CD14-positive monocyte (primary cell): ENCODE results near the gene SLC66A2. TPM values are rescaled to one million over a fixed set of nuclear protein-coding genes. Genes with fewer than 3 reads are reported as not detected.

Source experiments
- DNase-seq, 3 donors: peaks; one replicate each; pipeline ENCODE4 v3.0.0-alpha.2; 2011 to 2022
- H2AFZ ChIP-seq: 2 replicates; pipeline ENCODE4 v1.6.0; 2012; ENCODE audit warnings: mild to moderate bottlenecking, low read depth, low read length, inconsistent platforms; ENCODE audit not compliant: insufficient read depth, poor library complexity, severe bottlenecking
- H3K27ac ChIP-seq, 2 donors: 1 replicate in 1 of 2; 2 replicates in 1 of 2; pipeline ENCODE4 v1.5.1; 2012 to 2013; ENCODE audit warnings: low read length in 2 of 2, control low read depth in 1 of 2, inconsistent platforms in 1 of 2, low read depth in 1 of 2, mild to moderate bottlenecking in 1 of 2
- H3K27me3 ChIP-seq, 2 donors: one replicate each; pipeline versions ENCODE4 v1.6.0 to v1.6.1; 2011 to 2013; ENCODE audit warnings: low read length in 2 of 2; ENCODE audit not compliant: control insufficient read depth in 2 of 2, insufficient read depth in 2 of 2
- H3K36me3 ChIP-seq, 2 donors: replicated peaks in 1 of 2; 1 replicate in 1 of 2; 2 replicates in 1 of 2; pipeline versions ENCODE4 v1.5.1 to v1.6.1; 2012 to 2013; ENCODE audit warnings: low read length in 2 of 2, control low read depth in 1 of 2, inconsistent platforms in 1 of 2, mild to moderate bottlenecking in 1 of 2; ENCODE audit not compliant: insufficient read depth in 2 of 2, control insufficient read depth in 1 of 2
- H3K4me1 ChIP-seq, 2 donors: 1 replicate in 1 of 2; 2 replicates in 1 of 2; pipeline versions ENCODE4 v1.5.1 to v1.6.1; 2012 to 2013; ENCODE audit warnings: low read length in 2 of 2, control low read depth in 1 of 2, inconsistent platforms in 1 of 2, mild to moderate bottlenecking in 1 of 2, moderate library complexity in 1 of 2; ENCODE audit not compliant: insufficient read depth in 2 of 2, control insufficient read depth in 1 of 2
- H3K4me2 ChIP-seq: replicated peaks from 2 replicates; pipeline ENCODE3; 2012; ENCODE audit warnings: low read length, moderate library complexity, mild to moderate bottlenecking; ENCODE audit not compliant: poor library complexity, severe bottlenecking; ENCODE audit errors: extremely low read depth
- H3K4me3 ChIP-seq, 3 experiments: fragments of 200-600 bp in 1 of 3; sonication (generic) in 1 of 3; replicated peaks in 1 of 3; 1 replicate in 2 of 3; 2 replicates in 1 of 3; pipeline ENCODE4 v1.5.1; 2011 to 2013; ENCODE audit warnings: low read length in 3 of 3, mild to moderate bottlenecking in 3 of 3, control low read depth in 2 of 3, low read depth in 2 of 3, inconsistent platforms in 1 of 3, moderate library complexity in 1 of 3
- H3K79me2 ChIP-seq: 2 replicates; pipeline ENCODE4 v1.6.0; 2012; ENCODE audit warnings: mild to moderate bottlenecking, control low read depth, inconsistent platforms, low read length, moderate library complexity; ENCODE audit not compliant: insufficient read depth
- H3K9ac ChIP-seq: 2 replicates; pipeline ENCODE4 v1.6.0; 2017; ENCODE audit warnings: low read length, mild to moderate bottlenecking; ENCODE audit not compliant: insufficient read depth, poor library complexity, severe bottlenecking
- H3K9me3 ChIP-seq, 2 donors: replicated peaks in 1 of 2; 1 replicate in 1 of 2; 2 replicates in 1 of 2; pipeline versions ENCODE4 v1.5.1 to v1.6.1; 2012 to 2013; ENCODE audit warnings: low read length in 2 of 2, control low read depth in 1 of 2; ENCODE audit not compliant: control insufficient read depth in 1 of 2, insufficient read depth in 1 of 2
- H4K20me1 ChIP-seq: 2 replicates; pipeline ENCODE4 v1.6.0; 2012; ENCODE audit warnings: mild to moderate bottlenecking, low read length, control low read depth, moderate library complexity; ENCODE audit not compliant: insufficient read depth
- H3K27ac Mint-ChIP-seq, 7 donors: one replicate each; pipeline ENCODE4 v1.8.0; 2020; ENCODE audit warnings: mild to moderate bottlenecking in 7 of 7, mixed read lengths in 7 of 7, moderate library complexity in 6 of 7, inconsistent platforms in 2 of 7
- H3K27me3 Mint-ChIP-seq, 3 donors: one replicate each; pipeline ENCODE4 v1.8.0; 2021 to 2022; ENCODE audit warnings: low read depth in 3 of 3, mild to moderate bottlenecking in 3 of 3, mixed read lengths in 3 of 3, moderate library complexity in 3 of 3, inconsistent platforms in 1 of 3
- H3K36me3 Mint-ChIP-seq, 2 donors: one replicate each; pipeline ENCODE4 v1.8.0; 2020; ENCODE audit warnings: mixed read lengths in 2 of 2, inconsistent platforms in 1 of 2, mild to moderate bottlenecking in 1 of 2
- H3K4me1 Mint-ChIP-seq: one replicate; pipeline ENCODE4 v1.8.0; 2020; ENCODE audit warnings: mild to moderate bottlenecking, mixed read lengths
- H3K4me3 Mint-ChIP-seq, 2 donors: one replicate each; pipeline ENCODE4 v1.8.0; 2020; ENCODE audit warnings: mild to moderate bottlenecking in 2 of 2, mixed read lengths in 2 of 2, moderate library complexity in 1 of 2
- H3K9me3 Mint-ChIP-seq, 7 donors: one replicate each; pipeline ENCODE4 v1.8.0; 2020 to 2022; ENCODE audit warnings: mixed read lengths in 7 of 7, mild to moderate bottlenecking in 6 of 7, moderate library complexity in 6 of 7, inconsistent platforms in 2 of 7
- CTCF ChIP-seq: fragments of 200-600 bp; IDR thresholded peaks from one replicate; pipeline ENCODE4 v1.8.0; 2022; ENCODE audit warnings: antibody characterized with exemption, mild to moderate bottlenecking
- WGBS: methylation state at CpG from one replicate; pipeline ENCODE4 v1.1.5; 2013; ENCODE audit warnings: missing lambda C conversion rate; ENCODE audit not compliant: insufficient coverage; 5-methylcytosine and 5-hydroxymethylcytosine counted together
- intact Hi-C, 2 donors: fragments of 100-400 bp; cut with micrococcal nuclease; formaldehyde crosslinking; loops; one replicate each; pipeline versions ENCODE4 v1.15.0 to v1.15.1; 2023
- polyA plus RNA-seq, 3 donors: library from polyadenylated mRNA; depleted of rRNA in 1 of 3; unstranded in 2 of 3; stranded (reverse) in 1 of 3; fragments of 300-500 nt in 2 of 3; fragments of >200 nt in 1 of 3; fragmentation: Illumina TruSeq in 2 of 3; gene quantifications; 1 replicate in 2 of 3; 2 replicates in 1 of 3; pipeline ENCODE4 v1.2.3, GENCODE V29; 2012 to 2021

Gene SLC66A2
- polyA plus RNA-seq, 3 donors = 26.8 to 42.6 (median 33.8) TPM

GRCh38 chr18:79898952-79899608 lies 52.4 kb downstream of the SLC66A2 start:
- Mint-ChIP-seq H3K9me3 (peaks cover 75 to 94% (median 85%) of the 10 kb centered on the region in 7 donors), H3K4me3 (no peak overlapping the region), H3K27me3 (peaks cover 0 to 7% (median 5%) of the 10 kb centered on the region in 3 donors), H3K4me1 (no peaks in the 10 kb centered on the region), H3K27ac (no peak overlapping the region), H3K36me3 (peaks cover 21 to 26% of the 10 kb centered on the region in 2 donors)
- 81% methylated on average over 70 of the region's 70 CpGs for WGBS
- Histone ChIP-seq H3K27ac (no peak overlapping the region), H3K4me1 (no peaks in the 10 kb centered on the region), H3K79me2 (no peaks in the 10 kb centered on the region), H3K9me3 (peaks cover 76 to 99% of the 10 kb centered on the region in 2 donors), H2AFZ (no peak overlapping the region), H4K20me1 (no peaks in the 10 kb centered on the region), H3K36me3 (peaks cover 18 to 22% of the 10 kb centered on the region in 2 donors), H3K27me3 (no peaks in the 10 kb centered on the region), H3K4me3 (no peak overlapping the region), H3K9ac (no peak overlapping the region), H3K4me2 (no peak overlapping the region)
- DNase-seq = no peak
- TF ChIP-seq CTCF = no peak
- intact Hi-C loops = loop anchor here in 1 of 2 donors (10.0 kb wide), 1 partner anchor 46 kb away; no protein-coding TSS in a partner anchor

- H3K9ac ChIP-seq = no peak overlapping the region
- no peaks in the 10 kb centered on the region for H3K79me2 ChIP-seq
- H3K4me1 ChIP-seq = no peaks in the 10 kb centered on the region
- no peak for TF ChIP-seq CTCF
- Mint-ChIP-seq H3K4me3 (no peak overlapping the region), H3K27ac (no peak overlapping the region), H3K27me3 (peaks cover 0 to 7% (median 5%) of the 10 kb centered on the region in 3 donors), H3K4me1 (no peaks in the 10 kb centered on the region), H3K36me3 (peaks cover 14 to 17% of the 10 kb centered on the region in 2 donors), H3K9me3 (peaks cover 79 to 94% (median 86%) of the 10 kb centered on the region in 7 donors)
- H3K9me3 ChIP-seq = peaks cover 66 to 100% of the 10 kb centered on the region in 2 donors
- no peaks in the 10 kb centered on the region for H3K27me3 ChIP-seq
- intact Hi-C loops = loop anchor here in 1 of 2 donors (10.0 kb wide), 1 partner anchor 47 kb away; no protein-coding TSS in a partner anchor
- no peak overlapping the region for H3K27ac ChIP-seq
- peaks cover 8 to 12% of the 10 kb centered on the region in 2 donors for H3K36me3 ChIP-seq
- no peak for DNase-seq
- no peaks in the 10 kb centered on the region for H4K20me1 ChIP-seq
- H3K4me3 ChIP-seq = no peak overlapping the region
- no peak overlapping the region for H2AFZ ChIP-seq
- WGBS = 100% methylated on average over 3 of the region's 15 CpGs
- H3K4me2 ChIP-seq = no peak overlapping the region
Observed at GRCh38 chr18:79897940-79898625, 53.4 kb downstream of the SLC66A2 start.
